Amniotic stem cell (primary cell): Measurements from ENCODE around the gene ELF1.

ENCODE experiments used
- DNase-seq: peaks from one replicate; lab custom pipeline; 2025; lab: John Stamatoyannopoulos, UW

ELF1 gene

GRCh38 chr13:41006978-41007743 is 12.0 kb downstream of the ELF1 start:
- no peak for DNase-seq

- DNase-seq = no peak
These were observed 12.8 kb downstream of the ELF1 start for GRCh38 chr13:41006306-41006705.

GRCh38 chr13:41005704-41006103 is 13.4 kb downstream of the ELF1 start:
- DNase-seq = no peak

GRCh38 chr13:41004875-41005693 is 14.0 kb downstream of the ELF1 start:
- no peak for DNase-seq

GRCh38 chr13:41002606-41003005 is 16.5 kb downstream of the ELF1 start:
- no peak for DNase-seq

- no peak for DNase-seq
These were observed 17.4 kb downstream of the ELF1 start for GRCh38 chr13:41001695-41002094.

GRCh38 chr13:40999416-40999815 is 19.7 kb downstream of the ELF1 start:
- no peak for DNase-seq

GRCh38 chr13:40996426-40997092 is 22.6 kb downstream of the ELF1 start:
- no peak for DNase-seq

- DNase-seq = no peak
These were observed 23.1 kb downstream of the ELF1 start for GRCh38 chr13:40995997-40996396.

GRCh38 chr13:40994581-40995230 is 24.4 kb downstream of the ELF1 start:
- DNase-seq = no peak

- DNase-seq = no peak
These were observed 25.1 kb downstream of the ELF1 start for GRCh38 chr13:40993987-40994386.

GRCh38 chr13:40992678-40993518 is 26.2 kb downstream of the ELF1 start:
- no peak for DNase-seq

GRCh38 chr13:40987606-40988280 is 31.4 kb downstream of the ELF1 start:
- DNase-seq = no peak

- DNase-seq = no peak
These were observed 32.8 kb downstream of the ELF1 start for GRCh38 chr13:40986101-40986856.

- DNase-seq = no peak
These were observed 33.6 kb downstream of the ELF1 start for GRCh38 chr13:40985381-40986100.

GRCh38 chr13:40984668-40985366 is 34.3 kb downstream of the ELF1 start:
- DNase-seq = no peak

- no peak for DNase-seq
These were observed 35.1 kb downstream of the ELF1 start for GRCh38 chr13:40983725-40984667.

- DNase-seq = no peak
These were observed 35.9 kb downstream of the ELF1 start for GRCh38 chr13:40983259-40983658.
